NCI-H1930 (cell line): Measurements from ENCODE around the gene DRD1.

ENCODE experiments used
- DNase-seq, 2 experiments: peaks; one replicate each; lab custom pipeline; 2025; lab: John Stamatoyannopoulos, UW

The DRD1 gene

DNA sequence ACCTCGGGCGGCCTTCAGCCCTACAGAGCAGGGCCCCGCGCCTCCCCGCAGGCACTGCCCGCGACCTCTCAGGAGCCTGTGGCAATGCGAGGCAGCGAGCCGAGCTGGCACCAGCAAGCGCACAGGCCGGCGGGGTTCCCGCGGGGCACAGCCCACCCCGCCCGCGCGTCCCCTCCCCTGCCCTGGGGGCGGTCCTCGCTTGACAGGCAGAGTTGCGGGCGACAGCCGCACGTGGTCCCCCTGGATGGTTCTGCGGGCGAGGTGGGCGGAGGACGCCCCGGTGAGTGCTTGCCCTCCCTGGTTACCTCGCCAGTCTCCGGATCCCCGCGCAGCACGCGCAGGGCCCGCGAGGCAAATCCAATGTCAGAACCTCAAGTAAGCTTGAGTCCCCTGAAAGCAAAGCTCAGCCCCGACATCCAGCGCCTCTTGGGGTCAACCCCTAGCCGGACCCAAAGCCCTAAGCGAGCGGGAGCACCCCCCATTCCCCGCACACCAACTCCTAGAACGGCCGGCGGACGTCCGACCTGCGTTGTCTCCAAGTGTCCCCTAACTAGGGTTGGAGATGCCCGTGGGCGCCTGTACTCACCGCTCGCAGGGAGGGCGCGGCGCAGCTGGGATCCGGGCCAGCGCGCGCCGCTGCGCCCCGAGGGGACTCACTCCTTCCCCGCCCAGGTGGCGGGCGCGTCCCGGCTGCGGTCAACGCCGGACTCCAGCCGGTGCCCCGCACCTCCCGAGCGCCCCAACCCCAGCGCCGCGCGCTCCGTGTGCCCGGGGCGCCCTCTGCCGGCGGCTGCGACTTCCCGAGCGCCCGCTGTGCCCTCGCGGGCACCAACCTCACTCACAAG, at the start of gene DRD1:
Gene DRD1, minus strand, starts transcription at position 123 of the 845 bp plus-strand sequence. CDS start 1,083 bp downstream, outside the sequence.
- DNase-seq: peak in 1 of 2 experiments; percentile 5

DNA sequence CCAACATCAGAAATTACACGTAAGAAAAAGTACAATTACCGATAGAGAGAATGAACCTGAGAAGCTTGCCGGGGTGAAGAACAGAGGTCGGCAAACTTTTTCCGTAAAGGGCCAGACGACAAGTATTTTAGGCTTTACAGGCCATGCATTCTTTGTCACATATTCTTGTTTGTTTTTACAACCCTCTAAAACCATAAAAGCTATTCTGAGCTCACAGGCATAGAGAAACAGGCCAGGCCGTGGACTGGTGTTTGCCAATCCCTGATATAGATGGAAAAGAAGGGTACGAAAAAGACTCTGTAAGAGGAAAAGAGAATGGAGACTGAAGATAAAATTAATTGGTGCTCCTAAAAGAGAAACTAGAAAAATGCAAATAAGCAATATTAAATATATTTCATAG, 49.7 kb upstream of the DRD1 start:
- DNase-seq: no peak

DNA sequence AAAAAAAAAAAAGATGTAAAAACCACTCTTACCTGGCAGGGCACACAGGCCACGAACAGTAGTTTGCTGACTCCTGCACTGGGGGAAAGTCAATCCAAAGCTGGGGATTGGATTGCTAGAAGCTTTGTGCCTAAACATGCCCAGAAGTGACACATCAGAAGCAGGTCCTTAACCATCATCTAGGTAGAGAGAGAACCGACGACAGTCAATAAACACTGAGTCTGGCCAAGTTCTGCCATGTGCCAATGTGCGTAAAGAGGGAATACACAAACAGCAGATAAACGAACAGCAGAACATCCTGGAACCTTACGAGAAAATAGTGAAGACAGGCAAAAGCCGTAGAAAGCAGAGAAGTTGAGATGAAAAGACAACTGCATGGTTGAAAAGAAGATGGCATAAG, 49.3 kb upstream of the DRD1 start:
- no peak for DNase-seq

DNA sequence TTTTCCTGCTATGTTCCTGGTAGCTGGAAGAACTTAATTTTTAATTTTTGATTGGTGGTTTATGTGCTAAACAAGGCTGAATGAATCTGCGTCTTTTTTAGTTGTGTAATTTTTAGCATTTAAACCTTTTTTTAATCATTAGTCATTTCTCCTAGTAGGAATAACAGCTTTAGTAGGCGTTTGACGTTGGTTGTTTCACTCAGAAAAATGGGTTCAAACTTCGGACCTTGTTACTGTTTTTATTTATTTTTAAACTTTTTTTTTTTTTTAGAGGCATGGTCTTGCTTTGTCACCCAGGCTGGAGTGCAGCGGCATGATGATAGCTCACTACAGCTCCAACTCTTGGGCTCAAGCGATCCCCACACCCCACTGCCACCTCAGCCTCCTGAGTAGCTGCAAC, 47.2 kb upstream of the DRD1 start:
- no peak for DNase-seq

DNA sequence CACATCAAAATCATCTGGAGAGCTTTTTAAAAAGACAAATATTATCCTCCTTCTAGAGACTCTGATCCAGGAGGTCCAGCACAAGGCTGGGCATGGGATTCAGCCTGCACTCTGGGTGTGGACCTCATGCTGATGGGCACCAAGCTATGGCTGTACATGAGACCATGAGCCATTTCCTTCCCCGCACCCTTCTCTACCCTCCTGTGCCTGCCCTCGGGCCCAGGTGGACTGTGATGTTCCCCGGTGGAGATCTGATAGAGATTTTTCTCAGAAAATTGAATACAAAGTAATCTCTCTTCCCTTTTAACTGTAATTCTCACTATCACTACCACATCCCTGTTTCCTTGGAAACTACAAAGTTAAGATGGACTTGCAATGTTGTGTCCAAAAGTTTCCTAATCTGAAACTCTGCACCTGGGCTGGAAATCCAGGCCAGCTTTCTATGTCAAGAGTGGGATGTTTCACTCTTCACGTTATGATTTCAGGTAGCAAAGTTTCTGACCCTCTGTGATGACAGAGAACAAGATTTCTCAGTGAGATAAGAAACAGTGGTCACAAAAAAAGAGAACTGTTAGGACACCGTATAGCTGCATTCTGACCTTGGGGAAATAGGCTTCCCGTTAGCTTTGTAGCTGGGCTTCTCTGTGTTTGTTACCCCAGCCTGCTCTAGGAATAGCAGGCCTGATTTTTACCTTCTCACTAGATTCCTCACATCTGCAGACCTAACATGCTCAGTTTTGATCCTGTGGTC, 45.9 kb upstream of the DRD1 start:
- no peak for DNase-seq

DNA sequence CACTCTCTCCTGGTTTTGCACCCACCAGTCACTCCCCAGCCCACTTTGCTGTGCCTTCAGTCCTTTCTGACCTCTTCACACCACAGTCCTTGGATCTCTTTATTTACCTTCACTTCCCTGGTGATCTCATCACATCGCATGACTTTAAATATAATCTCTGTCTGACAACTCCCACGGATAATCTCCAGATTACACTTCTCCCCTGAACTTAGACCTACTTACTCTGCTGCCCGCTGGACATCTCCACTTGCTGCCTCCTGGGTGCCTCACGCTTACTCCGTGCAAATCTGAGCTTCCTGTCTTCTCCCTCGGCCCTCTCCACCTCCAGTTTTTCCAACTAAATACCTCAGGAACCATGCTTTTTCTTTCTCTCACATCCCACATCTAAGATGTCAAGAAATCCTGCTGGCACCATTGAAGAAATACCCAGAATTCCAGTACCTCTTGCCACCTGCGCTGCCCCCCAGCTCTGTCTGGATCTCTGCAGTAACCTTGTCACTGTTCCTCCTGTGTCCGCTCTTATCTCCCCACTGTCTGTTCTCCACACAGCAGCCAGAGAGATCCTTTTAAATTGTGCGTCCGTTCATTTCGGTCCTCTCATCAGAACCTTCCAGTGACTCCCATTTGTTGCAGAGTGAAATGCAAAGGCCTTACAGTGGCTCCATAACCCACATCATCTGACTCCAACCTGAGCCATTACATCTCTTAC, 43.7 kb upstream of the DRD1 start:
- no peak for DNase-seq

DNA sequence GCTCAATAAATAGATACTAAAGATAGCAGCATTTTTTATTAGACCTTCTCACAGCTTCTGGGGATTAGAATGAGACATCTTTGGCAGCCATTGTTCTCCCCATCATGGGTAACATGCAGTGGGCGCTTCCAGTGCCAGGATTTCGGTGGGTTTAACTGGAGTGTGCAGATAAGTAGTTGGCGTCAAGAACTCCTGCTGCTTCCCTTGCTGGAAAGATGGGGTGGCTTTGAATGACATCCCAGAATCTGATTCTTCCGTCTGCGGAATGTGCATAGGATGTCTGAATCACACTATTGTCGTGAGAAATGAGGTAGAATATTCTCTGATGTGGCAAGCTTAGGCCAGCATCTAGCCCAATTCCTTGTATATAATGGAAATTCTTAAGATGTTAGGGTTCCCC, 41.6 kb upstream of the DRD1 start:
- no peak for DNase-seq

DNA sequence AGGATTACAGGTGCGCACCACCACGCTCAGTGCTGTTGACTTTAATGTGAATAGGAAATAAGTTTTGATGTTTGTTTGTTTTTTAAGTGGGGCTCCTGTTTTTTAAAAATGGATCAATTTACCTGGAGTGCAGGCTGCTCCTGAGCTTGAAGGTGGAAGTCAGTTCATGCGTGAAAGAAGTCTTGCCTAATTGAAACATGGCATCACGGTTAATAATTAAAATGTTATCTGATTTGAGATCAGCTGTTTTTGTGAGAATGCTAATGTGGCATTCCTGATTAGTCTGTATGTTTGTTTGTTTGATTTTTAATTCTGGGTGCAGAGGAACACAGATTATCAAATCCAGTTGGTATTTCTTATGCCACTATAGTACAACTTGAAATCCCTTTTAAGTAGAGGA, 40.8 kb upstream of the DRD1 start:
- DNase-seq: no peak

DNA sequence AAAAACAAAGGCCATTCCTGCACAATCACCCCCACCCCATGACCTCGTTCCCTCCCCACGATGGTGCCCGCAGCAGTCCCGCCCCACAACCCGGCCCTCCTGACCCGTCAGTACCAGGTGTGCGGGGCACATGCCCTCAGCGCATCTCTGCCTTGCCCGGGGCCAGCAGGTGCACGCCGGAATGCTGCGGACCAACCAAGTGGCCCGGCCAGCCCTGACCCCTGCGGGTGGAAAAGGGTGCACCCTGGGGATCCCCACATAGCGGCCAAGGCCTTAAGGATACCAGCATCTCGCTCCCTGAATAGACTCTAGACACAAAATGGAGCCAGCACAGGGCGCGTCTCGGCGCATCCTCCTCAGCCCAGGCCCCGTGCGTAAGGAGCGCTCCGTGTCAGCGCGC, 40.3 kb upstream of the DRD1 start:
- DNase-seq: no peak

DNA sequence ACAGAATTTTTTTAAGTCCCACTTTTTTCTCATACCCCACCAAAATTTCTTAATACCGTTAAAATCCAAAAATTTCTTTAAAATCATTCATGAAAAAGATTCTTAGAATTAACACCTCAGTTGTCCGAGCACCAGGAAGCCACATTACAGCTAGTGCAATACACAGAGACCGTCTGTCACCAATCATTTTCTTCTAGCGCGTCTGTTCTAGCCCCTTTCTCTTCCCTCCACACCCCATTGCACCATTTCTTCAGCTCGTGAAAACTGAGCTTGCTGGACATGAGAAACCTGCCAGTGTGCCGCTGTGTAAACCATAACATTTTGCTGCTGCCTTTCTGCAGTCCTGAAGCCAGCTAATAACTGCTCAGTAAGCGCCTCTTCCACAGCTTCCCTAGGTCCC, 39.4 kb upstream of the DRD1 start:
- no peak for DNase-seq

DNA sequence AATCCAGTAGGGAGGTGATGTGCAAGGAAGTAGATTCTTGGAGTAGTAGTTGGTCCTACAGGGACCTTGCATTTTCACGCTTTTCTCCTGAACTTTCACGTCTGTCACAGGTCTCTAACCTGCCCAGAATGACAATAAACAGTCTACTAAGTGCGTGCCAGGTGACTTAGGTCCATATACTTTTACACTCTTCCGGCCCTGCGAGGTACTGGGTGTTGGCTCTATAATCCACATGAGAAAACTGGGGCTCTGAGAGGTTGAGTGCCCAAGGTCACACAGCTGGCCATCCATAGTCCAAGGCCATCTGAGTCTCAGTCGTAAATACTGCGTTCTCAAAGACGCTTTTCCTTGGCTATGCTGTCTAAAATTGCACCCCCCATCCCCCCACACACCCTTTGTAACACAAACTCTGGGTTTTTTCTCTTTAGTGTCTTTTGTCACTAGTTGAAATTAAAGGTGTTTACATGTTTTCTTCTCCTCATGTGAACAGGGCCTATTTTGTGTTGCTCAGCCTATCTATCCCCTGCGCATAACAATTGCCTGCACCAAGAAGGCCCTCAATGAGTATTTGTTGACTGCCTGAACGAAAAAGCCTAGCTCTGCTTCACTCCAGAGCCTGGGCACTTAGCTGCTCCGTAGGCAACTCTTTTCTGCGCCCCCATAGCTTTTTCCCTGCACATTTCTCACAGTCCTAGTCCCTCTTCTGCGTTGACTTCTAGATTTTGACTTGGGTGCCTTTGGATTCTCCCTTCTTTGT, 35.3 kb upstream of the DRD1 start:
- DNase-seq: no peak

DNA sequence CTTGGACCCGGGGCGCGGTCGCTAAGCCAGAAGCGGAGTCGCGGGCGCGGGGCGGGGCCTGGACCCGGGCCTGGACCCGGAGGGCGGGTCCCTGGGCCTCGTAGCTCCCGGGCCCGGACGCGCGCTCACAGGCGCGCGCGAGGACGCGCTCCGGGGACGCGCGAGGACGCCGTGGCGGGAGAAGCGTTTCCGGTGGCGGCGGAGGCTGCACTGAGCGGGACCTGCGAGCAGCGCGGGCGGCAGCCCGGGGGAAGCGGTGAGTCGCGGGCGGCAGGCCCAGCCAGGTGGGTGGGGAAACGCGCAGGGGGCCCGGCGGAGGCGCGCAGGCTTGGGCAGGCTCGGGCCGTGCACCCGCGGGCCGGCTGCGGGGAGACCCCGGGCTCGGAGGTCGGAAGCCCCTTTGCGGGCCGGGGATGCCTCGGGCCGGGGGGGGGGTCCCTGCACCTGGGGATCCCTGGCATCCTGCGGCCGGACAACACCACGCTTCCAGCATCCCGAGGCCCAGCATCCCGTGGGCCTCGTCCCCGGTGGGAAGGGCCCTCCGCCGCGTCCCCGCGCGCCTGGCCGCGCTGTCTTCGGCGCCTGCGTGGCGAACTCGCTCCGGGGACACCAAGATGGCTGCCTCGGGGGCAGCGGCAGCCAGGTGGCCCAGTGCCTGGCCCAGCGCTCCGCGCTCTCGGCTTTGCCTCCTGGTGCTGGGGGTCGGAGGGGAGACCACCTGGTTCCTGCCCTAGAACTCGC, 34.6 kb upstream of the DRD1 start, which contains the start of gene SFXN1:
Gene SFXN1, plus strand, starts transcription at position 177 of the 741 bp plus-strand sequence. CDS start 13,544 bp downstream, outside the sequence.
- DNase-seq: peak; percentile 6 to 62

DNA sequence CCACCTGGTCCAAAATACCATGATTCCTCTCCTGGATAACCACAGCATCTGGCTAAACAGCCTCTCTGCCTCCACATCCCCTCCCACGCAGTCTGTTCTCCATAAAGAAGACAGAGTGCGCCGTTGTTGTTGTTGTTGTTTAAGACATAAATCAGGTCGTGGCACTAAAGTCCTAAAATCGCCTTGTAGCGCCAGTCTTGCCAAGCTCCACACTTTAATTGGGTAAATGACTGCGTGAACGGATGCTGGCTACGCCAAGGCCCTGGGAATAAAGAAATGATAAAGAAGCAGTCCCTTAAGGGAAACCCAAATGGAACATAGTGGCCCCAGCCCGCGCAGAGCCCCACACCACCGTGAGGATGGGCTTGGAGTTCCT, 34.0 kb upstream of the DRD1 start:
- DNase-seq: no peak

DNA sequence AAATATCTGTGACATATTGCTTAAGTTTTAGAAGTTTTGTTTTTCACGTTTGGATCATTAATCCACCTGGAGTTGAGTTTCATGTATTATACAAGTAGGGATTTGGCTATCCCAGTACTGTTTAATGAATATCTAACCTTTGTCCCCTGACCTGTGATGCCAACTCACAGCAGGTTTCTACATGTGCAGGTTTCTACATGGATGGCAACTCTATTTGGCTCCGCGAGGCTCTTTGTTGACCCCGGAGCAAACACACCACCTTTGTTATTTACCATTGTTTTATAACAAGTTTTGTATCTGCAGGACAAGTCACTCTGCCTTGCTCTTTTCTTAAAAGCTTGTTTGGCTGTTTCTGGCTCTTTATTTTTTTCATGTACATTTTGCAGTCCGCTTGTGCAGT, 33.5 kb upstream of the DRD1 start:
- DNase-seq: no peak

DNA sequence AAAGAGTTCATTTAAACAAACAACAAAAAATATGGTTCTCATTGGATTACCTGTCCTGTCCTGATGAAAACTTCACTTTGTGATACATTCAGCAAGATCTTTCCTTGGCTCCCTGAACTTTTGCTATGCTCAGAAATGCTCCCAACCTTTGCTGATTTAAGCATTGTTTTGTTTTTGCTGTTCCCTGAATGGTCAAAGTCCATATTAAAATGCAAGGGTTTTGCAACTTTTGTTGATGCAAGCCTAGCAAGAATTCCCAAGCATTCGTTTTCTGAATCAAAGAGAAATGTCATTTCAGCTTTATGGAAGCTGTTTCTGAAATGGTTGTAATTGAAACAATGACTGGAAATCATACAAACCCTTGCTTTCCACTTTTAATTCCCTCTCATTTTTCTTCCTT, 31.3 kb upstream of the DRD1 start:
- DNase-seq: no peak

DNA sequence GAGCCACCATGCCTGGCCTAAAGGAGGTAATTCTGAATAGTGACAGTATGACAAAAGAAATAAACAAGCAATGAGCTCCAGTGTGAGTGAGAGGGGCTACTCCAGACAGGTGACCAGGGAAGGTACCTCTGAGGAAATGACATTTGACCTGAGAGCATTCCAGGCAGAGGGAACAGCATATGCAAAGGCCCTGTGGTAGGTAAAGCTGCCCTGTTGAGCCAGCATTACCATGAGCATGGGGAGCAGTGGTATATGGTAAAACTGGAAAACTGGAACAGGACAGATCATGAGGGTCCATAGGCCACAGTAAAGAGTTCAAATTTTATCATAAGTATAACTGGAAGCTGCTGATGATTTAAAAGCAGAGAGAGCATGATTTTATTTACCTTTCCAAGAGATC, 28.4 kb upstream of the DRD1 start:
- no peak for DNase-seq

DNA sequence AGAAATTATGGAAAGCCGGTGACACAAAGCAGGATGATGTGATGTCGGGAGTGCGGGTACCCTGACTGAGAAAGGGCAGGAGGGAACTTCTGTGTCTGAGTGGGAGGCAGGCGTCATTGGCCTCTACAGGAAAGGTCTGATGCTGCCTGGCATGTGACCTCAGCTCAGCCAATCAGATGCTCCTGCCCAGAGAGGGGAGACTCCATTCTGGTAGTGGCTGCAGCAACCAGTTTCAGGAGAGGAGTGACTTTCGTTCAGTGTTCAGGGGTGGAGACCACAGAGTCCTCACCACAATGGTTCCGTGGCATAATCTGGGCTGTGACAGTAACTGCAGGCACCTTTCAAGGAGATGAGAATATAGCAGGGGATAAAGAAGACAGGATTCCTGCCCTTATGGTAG, 27.6 kb upstream of the DRD1 start:
- no peak for DNase-seq

DNA sequence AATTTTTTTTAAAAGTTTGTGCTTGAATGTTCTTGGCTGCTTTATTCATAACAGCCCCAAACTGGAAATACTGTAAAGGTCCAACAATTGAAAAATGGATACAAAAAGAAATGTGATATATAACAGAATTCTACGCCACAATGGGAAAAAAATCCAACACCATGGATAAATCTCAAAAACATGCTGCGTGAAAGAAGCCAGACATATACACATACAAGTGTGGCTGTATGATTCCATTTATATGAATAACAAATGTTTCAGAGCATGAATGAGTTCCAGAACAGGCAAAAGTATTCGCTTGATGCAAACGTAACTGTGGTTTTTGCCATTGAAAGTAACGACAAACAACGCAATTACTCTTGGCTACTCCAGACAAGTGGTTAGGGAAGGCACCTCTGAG, 27.2 kb upstream of the DRD1 start:
- DNase-seq: no peak

DNA sequence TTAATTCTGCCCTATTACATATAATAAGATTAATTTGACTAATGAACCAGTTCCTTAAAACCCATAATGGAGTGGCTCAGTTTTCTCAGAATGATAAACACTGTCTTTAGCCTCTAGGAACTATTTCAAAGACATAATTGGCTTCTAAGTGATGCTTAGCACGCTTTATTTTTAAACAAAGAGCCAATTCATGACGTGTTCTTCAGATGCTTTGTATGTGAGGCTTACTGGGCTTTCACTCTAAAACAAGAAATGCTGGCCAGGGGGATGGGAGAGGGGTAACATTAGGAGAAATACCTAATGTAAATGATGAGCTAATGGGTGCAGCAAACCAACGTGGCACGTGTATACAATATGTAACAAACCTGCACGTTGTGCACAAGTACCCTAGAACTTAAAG, 26.8 kb upstream of the DRD1 start:
- DNase-seq: no peak

DNA sequence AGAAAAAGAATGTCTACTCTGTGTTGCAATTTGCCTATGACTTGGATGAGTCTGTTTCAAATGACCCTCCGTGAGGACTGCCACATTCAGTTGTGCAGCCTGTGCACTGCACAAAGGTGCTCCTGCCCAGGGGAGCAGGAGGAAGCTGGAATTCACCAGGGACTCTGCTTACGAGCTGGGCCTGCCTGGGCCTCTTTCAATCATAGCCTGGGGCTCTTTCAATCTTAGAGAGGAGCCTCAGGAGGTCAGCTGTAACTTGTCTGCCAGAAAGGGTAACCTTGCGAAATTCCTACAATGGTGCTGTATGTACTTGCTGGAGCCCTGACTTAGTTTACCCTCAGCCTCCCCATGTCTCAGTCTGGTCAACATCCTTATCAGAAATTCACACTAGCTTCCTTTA, 25.9 kb upstream of the DRD1 start:
- DNase-seq: no peak

DNA sequence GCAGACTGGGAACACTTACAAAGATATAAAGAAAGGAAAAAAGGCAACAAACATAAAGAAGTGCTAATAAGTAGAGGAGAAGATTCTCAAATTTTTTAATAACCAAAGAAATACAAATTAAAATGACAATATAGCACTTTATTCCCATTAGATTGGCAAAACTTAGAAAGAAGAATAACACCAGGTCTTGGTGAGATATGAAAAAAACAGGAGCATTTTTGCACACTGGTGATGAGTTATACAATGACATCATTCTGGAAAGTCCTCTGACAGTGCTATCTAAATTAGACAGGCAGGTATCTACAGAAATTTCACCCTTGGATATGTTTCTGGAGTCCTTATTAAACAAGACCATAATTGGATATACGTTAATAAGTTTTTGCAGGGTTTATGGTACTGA, 24.9 kb upstream of the DRD1 start:
- DNase-seq: no peak
